Measurements from ENCODE around the gene DUSP28.

DUSP28 gene

GRCh38 chr2:240597419-240598181 lies 37.4 kb downstream of the DUSP28 start:
- DNase-seq (ENCODE audit: low read depth in 2 of 3, low spot score in 2 of 3): no peak

GRCh38 chr2:240598311-240598911 lies 38.3 kb downstream of the DUSP28 start:
- no peak for DNase-seq (ENCODE audit: low read depth in 2 of 3, low spot score in 2 of 3)

GRCh38 chr2:240599141-240599583 lies 39.0 kb downstream of the DUSP28 start:
- no peak for DNase-seq (ENCODE audit: low read depth in 2 of 3, low spot score in 2 of 3)

GRCh38 chr2:240600451-240600961 lies 40.3 kb downstream of the DUSP28 start:
- no peak for DNase-seq (ENCODE audit: low read depth in 2 of 3, low spot score in 2 of 3)

- DNase-seq (ENCODE audit: low read depth in 2 of 3, low spot score in 2 of 3): no peak
Measured at GRCh38 chr2:240601061-240601830, 41.1 kb downstream of the DUSP28 start.

GRCh38 chr2:240601831-240602160 lies 41.6 kb downstream of the DUSP28 start:
- DNase-seq (ENCODE audit: low read depth in 2 of 3, low spot score in 2 of 3): no peak

GRCh38 chr2:240602266-240603050 lies 42.3 kb downstream of the DUSP28 start:
- no peak for DNase-seq (ENCODE audit: low read depth in 2 of 3, low spot score in 2 of 3)

- no peak for DNase-seq (ENCODE audit: low read depth in 2 of 3, low spot score in 2 of 3)
Measured at GRCh38 chr2:240603081-240603835, 43.1 kb downstream of the DUSP28 start.

- no peak for DNase-seq (ENCODE audit: low read depth in 2 of 3, low spot score in 2 of 3)
Measured at GRCh38 chr2:240603846-240604245, 43.7 kb downstream of the DUSP28 start.

GRCh38 chr2:240604291-240604938 lies 44.3 kb downstream of the DUSP28 start:
- no peak for DNase-seq (ENCODE audit: low read depth in 2 of 3, low spot score in 2 of 3)

- DNase-seq (ENCODE audit: low read depth in 2 of 3, low spot score in 2 of 3): no peak
Measured at GRCh38 chr2:240604939-240605716, 45.0 kb downstream of the DUSP28 start.

GRCh38 chr2:240605867-240606743 lies 45.9 kb downstream of the DUSP28 start:
- DNase-seq (ENCODE audit: low read depth in 2 of 3, low spot score in 2 of 3): no peak

- DNase-seq (ENCODE audit: low read depth in 2 of 3, low spot score in 2 of 3): no peak
Measured at GRCh38 chr2:240611601-240612210, 51.5 kb downstream of the DUSP28 start.

All from activated CD8-positive, alpha-beta memory T cell treated with anti-CD3 and anti-CD28 coated beads for 48 hours (primary cell).